H4 (cell line): ENCODE results near the gene GLO1. TPM values are rescaled to one million over a fixed set of nuclear protein-coding genes. Genes with fewer than 3 reads are reported as not detected.

Experiments
- DNase-seq: peaks from one replicate; pipeline ENCODE4 v3.0.0-alpha.2; 2015; ENCODE audit warnings: low spot score
- total RNA-seq: library from RNA; depleted of rRNA; stranded (reverse); fragments of >200 nt; shearing (Covaris generic); gene quantifications from 2 replicates; pipeline ENCODE4 v1.2.3, GENCODE V29; 2014

The GLO1 gene
- total RNA-seq, 1 experiment from 2014 or later: 365 TPM

DNA sequence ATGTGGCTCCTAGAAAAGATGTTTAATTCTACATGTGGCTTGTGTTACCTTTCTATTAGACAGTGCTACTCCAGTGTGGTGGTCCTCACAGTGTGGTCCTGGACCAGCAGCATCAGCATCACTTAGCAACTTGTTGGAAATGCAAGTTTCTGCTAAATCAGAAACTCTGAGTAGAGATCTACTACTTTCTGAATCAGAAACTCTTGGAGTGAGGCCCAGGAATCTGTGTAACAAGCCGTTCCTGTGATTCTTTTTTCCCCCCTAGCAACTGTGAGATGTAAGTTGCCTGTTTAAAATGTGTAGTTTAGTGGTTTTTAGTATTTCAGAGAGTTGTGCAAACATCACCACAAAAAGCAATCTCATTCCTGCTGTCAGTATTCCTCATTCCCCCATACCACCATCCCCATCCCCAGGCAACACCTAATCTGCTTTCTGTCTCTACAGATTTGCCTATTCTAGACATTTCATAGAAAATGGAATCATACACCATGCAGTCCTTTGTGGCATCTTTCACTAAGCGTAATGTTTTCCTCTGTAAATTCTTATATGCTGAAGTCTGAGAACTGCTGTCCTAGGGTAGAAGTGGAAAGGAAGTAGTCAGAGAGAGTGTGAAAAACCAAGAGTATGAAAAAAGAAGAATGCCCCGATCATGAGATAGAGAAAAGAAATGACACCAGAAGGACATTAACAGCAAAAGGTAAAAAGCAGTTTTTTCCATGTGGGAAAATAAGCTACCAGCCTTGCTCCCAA, 44.4 kb downstream of the GLO1 start:
- DNase-seq: no peak

- DNase-seq: no peak
Measured at GRCh38 chr6:38656896-38657295, 46.0 kb downstream of the GLO1 start.

- DNase-seq: no peak
Measured at GRCh38 chr6:38654263-38654662, 48.7 kb downstream of the GLO1 start.

DNA sequence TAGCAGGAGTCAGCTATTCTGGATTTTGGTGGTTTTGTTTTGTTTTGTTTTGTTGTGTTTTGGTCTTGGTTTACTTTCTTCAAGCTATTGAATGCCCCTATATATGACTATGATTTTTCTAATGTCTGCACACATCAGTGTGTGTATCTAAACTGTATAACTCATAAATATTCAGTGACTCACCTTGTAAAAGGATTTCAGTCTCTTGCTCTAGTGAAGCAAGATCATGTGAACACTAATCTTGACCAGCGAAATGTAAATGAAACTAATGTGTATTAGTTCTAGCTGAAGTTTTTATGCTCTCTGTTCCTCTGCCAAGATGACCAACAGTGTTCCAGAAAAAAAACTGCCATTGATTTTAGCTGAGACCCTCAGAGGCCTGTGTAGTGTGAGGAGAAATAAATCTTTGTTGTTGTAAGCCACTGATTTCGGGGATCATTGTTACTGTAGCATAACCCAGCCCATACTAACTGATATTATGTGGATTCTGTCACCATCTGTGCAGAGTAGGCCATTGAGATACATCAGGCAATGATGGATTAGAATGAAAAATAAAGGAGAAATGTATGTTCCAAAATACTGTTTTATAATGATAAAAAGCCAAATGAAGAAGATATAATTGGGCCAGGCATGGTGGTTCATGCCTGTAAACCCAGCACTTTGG, 51.7 kb downstream of the GLO1 start:
- DNase-seq: no peak

- no peak for DNase-seq
Measured at GRCh38 chr6:38650207-38650752, 52.7 kb downstream of the GLO1 start.

- no peak for DNase-seq
Measured at GRCh38 chr6:38649744-38650143, 53.2 kb downstream of the GLO1 start.

- DNase-seq: no peak
Measured at GRCh38 chr6:38648629-38649028, 54.3 kb downstream of the GLO1 start.

DNA sequence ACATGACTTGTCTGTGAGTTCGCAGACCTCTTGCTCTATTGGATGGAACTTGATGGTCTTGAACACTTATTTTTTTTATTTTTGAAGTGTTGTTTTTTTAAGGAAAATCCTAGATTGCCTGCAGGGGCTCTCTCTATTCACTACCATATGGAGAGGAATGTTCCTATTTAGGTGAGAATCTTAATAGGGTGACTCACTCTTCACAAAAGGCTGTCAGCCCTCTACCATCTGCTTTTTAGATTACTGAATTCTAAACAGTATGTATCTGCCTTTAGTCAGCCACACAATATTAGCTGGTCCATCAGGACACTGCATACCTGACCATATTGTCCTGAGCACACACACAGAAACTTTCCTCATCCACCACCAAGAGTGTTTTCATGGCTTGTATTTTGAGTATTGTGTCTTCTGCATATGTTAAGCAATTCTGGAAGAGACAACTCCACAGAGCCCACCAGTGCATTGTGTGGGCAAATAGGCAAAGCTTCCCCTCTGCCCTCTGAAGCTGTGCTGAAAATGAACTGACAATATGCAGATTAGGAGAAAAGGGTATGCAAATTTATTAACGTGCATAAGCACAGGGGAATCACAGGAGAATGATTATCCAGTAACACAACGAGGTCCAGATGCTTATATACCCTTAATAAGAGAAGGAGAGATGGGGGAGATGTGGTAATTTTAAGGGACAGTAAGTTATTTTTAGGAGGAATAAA, 56.6 kb downstream of the GLO1 start:
- DNase-seq: no peak

DNA sequence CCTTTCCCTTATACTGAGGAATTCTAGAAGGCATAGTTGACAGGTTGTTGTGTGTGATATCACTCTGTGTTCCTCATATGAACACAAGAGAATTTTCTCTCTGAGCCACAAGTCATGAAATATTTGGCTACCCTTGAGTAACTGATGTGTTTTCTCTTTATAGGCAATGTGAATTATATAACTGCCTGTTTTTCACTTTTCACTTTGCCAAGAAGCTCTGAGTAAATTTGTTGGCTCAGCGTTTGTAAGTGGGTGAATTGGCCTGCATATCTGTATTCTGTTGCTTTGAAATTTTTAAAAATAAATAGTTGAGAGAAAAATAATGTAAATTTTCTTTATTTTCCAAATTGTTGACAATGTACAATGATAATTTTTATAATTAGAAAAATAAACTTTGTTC, 58.0 kb downstream of the GLO1 start:
- no peak for DNase-seq

DNA sequence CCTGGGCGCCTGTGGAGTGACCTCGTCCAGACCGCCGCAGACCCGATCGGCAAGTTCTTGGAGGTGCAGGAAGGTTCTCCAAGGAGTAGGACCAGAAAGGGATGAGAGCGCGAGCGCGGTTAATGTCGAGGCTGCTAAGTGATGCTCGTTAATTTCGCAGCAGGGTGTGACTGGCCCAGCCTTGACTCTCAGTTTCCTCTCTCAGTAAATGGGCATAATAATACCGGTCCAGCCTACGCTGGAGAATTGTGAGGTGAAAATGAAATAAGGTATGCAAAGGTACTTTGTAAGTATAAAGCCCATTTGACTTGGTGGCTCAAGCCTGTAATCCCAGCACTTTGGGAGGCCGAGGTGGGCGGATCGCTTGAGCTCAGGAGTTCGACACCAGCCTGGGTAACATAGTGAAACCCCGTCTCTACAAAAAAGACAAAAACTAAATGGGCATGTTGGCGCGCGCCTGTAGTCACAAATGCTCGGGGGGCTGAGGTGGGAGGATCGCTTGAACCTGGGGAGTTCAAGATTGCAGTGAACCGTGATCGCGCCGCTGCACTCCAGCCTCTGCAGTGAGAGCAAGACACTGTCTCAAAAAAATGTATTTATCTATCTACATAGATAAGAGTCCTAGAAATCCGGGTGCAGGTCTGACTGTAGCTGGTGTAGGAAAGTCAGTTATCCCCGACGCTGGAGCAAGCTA, 62.6 kb downstream of the GLO1 start:
- no peak for DNase-seq

DNA sequence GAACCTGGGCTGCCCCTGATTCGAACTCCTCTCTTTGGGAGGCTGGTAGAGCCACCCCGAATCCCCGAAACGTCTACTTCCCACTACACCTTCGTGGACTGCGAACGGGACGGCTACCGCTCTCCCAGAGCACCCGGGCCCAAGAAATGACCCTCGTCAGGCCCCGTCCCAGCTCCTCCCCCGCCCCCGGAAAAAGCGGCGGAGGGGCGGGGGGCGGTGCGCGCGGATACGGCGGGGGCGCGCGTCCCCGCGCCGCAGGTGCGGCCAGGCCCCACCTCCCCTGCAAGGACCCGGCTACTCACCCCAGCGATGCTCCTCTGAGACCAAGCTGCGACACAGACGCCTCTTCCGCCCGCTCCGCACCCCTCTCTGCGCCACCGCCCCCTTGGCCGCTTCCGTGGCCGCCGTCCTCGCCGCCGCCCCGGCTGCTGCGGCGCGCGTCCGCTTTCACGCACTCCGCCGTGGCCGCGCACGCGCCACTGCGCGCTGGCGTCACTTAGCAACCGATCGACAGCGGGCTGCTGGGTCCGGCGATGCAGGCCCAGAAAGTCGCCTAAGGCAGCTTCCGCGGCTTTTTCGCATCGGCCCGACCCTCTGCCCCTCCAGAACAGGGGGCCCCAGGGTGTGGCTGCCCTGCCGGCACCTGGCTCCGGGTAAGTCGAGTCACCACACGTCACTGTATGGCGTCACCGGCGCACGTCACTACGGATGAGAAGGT, 63.3 kb downstream of the GLO1 start, which contains the start of gene BTBD9:
Gene BTBD9, minus strand, starts transcription at position 432 of the 718 bp plus-strand sequence.
- peak; percentile 75 for DNase-seq

GRCh38 chr6:38638941-38639497, 63.9 kb downstream of the GLO1 start:
- DNase-seq: peak; percentile 33

GRCh38 chr6:38637756-38638155, 65.2 kb downstream of the GLO1 start:
- no peak for DNase-seq

DNA sequence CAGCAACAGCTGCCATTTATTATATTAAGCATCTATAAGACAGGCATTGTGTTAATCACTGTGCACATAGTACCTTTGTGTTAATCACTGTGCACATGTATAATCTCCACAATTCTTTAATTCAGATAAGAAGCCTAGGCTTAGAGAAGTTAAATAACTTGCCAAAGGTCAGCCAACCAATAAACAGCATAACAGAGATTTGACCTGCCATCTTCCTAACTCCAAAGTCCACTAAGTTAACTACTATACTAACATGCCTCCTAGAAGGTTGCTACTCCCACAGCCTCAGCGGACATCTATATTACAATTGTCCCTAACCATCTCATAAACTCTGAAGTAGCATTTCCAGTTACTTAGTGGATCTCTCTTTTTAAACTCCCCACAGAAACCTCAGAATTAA, 66.9 kb downstream of the GLO1 start:
- DNase-seq: no peak

- no peak for DNase-seq
Measured at GRCh38 chr6:38634518-38634917, 68.4 kb downstream of the GLO1 start.

DNA sequence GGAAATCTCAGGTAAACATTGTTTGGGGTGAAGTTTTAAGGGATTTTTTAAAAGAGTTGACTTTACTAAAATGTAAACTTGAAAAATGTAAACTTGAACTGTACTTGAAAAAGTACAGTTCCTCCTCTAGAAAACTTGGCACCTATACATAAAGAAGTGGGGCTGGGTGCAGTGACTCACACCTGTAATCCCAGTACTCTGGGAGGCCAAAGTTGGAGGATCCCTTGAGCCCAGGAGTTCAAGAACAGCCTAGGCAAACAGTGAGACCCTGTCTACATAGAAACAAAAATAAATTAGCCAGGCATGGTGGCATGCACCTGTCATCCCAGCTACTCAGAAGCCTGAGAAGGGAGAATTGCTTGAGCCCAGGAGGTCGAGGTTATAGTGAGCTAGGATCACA, 70.5 kb downstream of the GLO1 start:
- no peak for DNase-seq

GRCh38 chr6:38631186-38631783, 71.7 kb downstream of the GLO1 start:
- no peak for DNase-seq
